Activated CD4-positive, CD25-positive, alpha-beta regulatory T cell (primary cell): ENCODE results near the gene KCNG2.

Source experiments
- DNase-seq, 4 experiments: peaks; one replicate each; lab custom pipeline; 2025; lab: John Stamatoyannopoulos, UW

Gene KCNG2

DNA sequence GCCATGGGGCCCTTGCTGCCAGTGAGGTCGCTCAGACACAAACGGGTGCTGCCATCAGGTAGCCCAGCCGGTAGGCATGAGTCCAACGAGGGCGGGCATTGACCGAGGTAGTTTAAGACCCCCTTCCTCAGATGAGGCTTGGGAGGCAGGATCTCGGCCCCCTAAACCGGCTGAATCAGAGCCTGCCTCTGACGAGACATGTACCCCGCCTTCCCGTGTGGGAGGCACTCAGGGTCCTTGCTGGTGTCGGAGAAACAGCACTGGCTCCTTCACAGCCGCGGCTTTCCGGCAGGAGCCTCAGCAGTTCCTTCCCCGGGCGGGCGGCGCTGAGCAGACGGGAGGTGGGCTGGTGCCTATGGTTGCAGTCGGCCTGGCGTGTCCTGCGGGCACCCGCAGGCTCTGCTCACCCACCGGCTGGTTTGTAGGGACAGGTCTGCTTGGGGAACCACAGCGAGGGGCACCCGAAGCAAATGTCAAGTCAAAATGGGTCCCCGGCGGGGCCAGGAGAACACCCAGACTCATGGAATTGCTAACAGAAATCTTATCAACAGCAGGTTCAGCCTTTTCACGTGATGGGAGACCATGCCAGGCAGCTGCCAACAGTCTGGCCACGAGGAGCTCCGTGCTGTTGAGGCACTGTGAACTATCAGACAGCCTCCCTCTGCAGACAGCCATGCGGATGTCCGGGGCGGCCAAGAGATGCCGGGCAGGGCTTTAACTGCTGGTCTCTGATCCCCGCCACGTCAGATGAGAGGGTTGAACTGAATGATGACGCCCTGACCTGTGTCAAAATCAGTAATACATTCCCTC, 2.8 kb downstream of the KCNG2 start:
- no peak for DNase-seq

DNA sequence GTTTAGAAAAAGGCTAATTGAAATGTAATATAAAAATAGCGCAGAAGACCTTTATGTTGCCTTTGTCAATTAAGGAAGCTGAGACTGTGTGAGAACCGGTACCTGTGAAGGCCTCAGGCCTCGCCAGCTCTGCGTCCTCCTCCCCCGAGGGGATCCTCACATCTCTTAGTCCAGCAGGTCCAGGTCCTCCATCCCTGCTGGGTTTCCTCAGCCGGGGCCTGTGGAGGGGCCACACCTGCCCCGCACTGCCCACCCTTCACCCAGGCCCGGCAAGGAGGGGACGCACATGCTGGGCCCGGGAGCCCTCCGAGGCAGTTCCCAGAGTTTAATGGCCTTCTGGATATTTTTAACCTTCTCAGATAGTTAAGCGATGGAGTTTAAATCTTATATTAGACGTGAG, 3.5 kb downstream of the KCNG2 start:
- no peak for DNase-seq

DNA sequence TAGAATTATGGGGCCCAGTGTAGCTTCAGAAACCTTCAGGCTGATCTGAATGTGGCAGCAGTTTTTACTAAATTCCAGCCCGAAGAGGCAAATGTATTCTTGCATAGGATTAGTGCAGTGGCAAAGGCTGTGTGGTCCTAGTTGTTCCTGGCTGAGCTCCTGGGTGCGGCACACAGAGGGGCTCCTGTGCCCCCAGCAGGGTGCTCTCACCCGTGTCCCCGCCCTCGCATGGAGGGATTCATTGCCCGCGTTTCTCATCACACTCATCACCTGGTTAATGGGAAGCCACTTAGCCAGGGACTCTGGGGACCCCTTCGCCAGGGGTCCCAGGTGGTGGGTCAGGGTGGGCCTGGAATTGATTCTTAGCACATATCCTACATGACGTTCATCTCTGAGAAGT, 3.9 kb downstream of the KCNG2 start:
- no peak for DNase-seq

DNA sequence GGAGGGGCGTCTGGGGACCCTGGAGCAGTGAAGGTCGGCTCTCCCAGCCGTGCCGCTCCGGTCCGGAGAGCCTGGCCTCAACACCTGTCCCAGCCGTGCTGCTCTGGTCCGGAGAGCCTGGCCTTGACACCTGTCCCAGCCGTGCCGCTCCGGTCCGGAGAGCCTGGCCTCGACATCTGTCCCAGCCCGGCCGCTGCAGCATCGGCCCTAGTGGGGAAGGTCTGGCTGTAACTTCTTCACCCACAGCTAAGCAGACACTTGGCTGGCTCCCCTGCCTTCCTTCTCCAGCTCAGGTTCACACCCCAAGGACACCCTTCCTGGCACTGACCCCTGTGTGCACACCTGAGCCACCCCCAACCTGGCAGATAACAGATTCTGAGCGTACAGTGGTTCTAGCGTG, 4.6 kb downstream of the KCNG2 start:
- DNase-seq: no peak

DNA sequence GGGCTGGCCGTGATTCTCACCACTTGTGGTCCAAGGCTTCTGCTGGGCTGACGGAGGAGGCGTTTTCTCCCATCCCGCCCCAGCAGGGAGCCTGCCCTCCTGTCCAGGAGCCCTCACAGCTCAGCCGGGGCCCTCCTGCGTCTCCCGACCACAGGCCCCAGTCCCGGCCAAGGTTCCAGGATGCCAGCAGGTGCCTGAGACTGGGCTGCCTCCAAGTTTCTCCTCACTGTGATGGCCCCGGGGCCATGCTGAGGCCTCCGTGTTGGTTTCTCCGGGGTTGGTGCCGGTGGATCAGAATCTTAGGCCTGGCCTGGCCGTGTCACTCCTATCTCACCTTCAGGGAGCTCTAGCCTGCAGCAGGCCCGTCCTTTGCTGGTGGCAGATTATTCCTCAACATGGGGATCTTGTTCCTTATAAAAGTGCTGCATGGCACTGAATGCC, 5.9 kb downstream of the KCNG2 start:
- no peak for DNase-seq

DNA sequence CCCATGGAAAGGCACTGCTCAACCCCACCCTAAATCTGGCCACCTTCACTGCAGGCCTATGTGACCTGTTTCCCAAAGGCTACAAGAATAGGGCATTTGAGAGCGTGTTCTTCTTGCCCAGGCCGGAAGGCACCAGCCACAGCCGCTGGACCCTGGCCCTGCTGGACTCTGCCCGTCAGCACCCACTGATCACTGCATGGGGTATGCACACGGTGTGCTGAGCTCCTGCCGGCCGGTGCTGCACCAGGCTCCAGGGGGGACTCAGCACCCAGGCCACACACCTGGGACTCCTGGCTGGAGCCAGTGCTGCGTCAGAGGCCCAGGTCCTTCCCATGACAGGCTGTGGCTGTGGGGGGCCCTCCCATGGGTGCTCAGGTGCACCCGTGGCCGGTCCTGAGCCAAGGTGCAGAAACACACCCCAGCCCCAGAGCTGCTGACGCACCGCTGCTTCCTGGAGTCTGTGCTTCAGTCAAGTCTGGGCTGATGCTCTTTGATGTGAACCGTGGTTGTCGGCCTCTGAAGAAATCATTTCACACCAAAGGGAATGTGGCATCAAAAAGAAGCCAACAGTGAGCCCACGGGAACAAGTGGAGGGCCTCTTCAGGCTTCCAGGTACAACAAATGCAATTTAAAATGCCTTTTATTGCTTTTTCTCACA, 6.5 kb downstream of the KCNG2 start:
- no peak for DNase-seq

DNA sequence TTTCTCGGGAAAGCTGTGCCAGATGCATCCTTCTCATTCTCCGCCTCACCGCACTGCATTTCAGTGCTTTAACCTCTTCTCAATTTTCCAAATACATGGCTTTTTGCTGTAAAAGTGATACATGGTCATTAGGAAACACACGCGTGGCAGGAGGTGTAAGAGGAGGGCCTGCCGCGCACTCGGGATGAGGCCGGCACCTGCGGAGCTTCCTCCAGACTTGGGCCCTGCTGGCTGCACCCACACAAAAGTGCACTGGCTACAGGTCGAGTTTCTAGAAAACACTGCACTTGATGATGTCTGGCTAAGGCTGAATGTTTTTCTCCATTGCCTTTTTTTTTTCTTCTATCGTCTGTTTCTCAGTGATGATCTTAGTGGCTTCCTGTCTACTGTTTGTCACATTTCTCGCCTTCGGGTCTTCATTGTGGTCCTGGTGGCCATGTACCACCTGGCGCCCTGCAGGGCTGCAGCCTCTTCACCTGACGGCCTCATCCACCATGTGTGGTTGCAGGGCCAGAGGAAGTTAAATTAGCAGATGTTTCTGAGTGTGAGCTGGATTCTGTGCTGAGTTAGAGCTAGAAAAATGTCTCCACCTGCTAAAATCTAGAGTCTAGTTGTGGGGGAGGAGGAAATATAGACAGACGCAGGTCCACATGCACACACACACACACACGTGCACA, 7.6 kb downstream of the KCNG2 start:
- DNase-seq: no peak

DNA sequence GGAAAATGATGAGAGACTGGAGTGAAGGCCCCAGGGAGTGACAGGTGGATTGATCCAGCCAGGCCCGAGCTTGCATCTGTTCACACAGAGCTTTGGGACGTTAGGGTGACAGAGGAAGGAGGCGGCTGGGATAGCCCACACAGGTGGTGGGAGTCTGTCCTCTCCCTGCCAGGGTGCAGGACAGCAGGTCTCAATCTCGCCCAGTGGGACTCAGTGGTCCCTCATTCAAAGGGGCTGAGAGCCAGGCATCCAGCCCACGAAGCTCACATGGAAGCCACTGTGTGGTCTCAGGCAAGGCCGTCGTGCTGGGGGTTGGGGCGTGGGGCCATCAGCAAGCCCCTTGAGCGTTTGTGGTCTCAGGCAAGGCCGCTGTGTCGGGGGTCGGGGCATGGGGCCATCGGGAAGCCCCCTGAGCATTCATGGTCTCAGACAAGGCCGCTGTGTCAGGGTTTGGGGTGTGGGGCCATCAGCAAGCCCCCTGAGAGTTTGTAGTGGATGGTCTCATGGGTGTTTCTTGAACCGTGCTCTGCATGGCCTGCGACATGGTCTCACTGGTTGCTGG, 8.3 kb downstream of the KCNG2 start:
- no peak for DNase-seq

DNA sequence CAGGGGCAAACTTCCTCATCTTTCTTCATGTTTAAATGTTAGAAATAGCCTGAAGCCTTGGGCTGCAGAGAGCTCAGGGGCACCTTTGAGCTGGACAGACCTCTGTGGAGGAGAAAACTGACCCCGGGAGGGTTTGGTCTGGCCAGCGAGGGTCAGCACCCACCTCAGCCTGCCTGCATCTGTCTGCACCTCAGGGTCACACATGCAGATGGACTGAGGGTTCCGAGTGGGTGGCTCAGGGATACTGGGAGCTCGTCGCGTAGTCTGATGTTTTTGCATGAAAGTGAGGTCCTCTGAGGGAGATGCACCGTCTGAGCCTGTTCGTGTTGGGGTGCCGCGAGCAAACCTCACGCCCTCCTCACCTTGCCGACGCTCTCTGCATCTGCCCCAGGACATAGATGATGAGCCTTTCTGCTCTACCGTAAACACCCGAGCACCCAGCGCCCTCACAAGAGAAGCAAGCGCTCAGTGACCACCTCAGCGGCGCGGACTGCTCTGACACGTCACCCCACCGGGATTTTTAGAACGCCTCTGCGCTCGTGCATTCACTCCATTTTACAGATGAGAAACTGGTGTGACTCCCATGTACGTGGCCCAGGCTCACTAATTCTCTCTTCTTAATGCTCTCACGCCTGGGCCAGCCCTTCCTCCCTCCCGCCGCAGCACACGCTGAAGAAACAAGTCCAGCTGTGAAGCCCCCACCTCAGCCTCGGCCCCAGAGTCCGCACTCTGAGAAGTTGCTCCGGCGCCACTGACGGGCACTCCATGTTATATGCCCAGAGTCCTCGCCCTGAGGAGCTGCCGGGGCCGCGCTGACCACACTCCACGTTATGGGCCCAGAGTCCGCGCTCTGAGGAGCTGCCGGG, 9.5 kb downstream of the KCNG2 start:
- no peak for DNase-seq

DNA sequence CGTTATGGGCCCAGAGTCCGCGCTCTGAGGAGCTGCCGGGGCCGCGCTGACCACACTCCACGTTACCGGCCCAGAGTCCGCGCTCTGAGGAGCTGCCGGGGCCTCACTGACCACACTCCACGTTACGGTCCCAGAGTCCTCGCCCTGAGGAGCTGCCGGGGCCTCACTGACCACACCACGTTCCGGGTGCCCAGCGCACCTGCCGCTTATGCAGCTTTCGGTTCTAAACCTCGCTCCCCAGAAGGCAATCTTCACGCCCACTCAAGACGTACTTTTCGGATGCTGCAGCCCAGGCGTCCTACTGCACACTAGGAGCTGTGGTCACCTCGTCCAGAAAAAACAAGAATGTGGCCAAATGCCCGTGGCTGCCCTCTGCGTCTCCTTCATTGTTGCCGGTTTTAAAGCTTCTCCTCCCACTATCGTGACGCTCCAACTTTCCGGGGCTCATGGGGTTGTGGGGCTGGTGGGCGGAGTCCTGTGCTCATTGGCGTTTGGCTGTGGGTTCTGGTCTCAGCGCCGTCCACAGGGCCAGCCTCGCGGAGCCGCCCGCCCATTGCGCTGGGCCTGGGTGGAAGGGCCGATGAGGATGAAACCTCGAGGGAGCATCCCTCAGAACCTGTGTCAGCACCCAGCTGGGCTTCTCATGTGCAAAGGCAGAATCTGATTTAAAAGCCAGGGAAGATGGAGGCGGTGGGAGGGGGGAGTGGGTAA, 11.9 kb downstream of the KCNG2 start:
- DNase-seq: no peak

DNA sequence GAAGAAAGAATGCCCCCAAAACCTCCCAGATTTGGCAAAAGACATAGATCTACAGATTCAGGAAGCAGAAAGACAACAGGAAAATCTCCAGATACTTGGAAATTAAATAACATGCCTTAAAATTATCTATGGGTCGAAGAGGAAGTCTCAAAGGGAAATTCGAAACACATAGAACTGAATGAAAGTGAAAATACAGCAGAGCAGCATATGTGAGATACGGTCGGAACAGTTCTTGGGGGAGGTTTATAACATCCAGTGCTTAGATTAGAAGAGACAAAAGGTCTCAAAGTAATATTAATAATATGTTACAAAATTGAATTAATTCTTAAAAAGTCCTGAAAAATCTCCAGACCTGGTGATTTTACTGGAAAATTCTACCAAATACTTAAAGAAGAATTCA, 14.3 kb downstream of the KCNG2 start:
- DNase-seq: no peak

DNA sequence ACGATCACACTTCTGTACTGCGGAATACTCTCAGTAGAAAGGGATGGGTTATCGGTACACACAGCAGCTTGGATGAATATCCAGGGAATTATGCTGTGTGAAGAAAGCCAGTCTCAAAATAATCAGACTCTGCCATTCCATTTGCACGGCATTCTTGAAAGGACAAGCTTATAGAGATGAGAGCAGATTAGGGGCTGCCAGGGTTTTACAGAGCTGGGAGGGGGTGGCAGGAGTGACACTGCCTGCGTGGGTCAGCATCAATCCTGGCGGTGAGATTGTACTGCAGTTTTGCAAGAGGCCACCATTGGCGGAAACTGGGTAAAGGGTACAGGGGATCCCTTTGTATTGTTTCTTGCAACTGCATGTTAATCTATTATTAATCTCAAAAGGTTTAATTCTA, 16.6 kb downstream of the KCNG2 start:
- DNase-seq: no peak

DNA sequence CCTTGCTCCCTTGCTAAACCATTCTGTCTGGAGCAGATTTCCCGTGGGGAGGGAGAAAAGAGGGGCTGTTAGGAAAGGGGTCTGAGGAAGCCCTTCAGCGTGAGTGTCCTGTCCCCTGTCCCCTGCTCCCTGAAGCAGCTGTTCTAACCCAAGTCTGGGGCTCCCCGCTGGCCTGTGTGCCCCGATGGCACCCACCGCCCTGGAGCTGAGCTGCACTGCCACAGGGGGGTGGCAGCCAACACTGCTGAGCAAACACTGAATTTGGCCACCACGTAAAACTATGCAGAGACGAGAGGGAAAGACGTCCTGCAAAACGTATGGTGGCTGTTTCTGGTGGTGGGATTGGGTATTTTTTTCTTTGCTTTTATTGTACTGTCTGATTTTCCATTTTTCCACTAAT, 17.9 kb downstream of the KCNG2 start:
- DNase-seq: no peak

DNA sequence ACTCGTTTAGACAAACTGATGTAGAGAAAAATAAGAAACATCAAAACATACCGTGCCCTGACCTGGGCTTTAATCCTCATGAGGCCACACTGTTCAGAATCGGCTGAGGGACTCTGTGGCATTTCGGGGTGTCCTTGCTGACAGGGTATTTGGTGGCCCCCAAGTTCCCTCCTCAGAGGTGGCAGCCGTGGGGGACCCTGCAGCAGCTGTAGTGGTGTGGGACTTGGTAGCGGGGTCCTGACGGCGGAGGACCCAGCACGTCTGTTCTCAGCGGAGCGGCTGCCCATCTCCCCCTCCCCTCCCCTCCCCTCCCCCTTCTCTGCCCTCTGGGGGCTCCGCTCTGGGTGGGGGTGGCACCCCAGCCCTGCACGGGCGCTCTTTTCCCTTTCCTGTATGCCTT, 18.4 kb downstream of the KCNG2 start:
- DNase-seq: no peak

DNA sequence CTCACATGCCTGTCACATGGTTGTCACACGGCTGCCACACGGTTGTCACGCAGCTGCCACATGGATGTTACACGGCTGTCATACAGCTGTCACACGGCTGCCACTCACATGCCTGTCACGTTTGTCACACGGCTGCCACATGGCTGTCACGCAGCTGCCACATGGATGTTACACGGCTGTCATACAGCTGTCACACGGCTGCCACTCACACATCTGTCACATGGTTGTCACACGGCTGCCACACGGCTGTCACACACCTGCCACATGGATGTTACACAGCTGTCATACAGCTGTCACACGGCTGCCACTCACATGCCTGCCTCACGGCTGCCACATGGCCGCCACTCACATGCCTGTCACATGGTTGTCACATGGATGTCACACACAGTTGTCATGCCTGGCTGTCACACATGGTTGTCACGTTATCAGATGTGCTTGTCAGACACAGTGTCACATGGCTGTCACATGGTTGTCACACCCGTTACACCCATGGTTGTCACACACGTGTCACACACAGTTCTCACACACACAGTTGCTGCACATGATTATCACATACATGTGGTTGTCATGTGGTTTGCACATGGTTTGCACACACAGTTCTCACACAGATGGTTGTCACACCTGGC, 19.4 kb downstream of the KCNG2 start:
- DNase-seq: no peak

DNA sequence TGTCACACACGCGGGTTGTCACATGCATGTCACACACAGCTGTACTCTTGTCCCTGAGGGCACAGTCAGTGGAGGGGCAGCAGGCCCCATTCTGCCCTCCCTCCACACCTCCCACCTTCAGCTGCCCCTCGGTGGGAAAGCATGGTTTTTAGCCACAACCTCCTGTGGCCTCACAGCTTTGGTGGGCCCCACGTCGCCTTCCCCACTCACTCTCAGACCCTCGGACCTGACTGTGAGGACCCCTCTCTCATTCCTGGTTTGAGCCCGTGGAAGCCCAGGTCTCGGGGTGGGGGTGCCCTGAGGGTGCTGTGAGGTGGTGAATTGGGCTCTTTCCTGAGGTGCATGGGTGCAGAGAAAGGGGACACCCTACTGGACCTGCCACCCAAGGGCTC, 19.9 kb downstream of the KCNG2 start:
- no peak for DNase-seq

DNA sequence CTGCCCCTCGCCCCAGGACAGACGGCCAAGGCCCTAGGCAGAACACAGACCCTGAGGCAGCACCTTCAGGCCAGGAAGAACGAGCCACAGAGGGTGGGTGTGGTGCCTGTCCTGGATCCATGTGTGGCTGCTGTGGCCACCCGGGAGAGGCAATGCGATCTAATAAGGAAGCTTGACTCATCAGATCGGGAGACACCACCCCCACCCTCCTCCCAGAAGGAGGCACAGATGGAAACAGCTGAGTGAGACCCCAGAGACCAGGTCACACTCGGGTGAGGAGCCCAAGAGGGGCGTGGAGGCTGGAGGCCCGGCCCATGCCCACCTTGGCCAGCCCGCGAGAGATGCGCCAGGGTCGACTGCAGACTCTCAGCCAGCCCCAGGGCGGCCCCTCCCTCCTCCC, 20.3 kb downstream of the KCNG2 start:
- no peak for DNase-seq

DNA sequence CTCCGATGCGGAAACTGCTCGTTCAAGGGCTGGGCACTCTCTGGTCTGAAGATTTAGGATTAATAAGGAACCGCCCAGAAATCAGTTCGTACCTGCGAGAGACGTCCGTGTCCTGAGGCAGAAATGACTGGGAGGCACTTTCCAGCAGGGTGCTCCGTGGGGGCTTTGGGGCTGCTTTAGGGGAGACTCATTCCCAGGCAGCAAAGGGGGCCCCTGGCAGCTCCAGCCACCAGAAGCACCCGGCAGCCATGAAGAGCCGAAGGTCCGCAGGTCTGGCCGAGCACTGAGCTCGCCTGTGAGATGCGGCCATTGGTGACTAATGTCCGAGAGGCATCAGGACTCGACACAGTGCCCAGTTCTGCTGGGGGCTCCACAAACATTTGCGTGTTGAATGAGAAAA, 20.9 kb downstream of the KCNG2 start:
- no peak for DNase-seq

DNA sequence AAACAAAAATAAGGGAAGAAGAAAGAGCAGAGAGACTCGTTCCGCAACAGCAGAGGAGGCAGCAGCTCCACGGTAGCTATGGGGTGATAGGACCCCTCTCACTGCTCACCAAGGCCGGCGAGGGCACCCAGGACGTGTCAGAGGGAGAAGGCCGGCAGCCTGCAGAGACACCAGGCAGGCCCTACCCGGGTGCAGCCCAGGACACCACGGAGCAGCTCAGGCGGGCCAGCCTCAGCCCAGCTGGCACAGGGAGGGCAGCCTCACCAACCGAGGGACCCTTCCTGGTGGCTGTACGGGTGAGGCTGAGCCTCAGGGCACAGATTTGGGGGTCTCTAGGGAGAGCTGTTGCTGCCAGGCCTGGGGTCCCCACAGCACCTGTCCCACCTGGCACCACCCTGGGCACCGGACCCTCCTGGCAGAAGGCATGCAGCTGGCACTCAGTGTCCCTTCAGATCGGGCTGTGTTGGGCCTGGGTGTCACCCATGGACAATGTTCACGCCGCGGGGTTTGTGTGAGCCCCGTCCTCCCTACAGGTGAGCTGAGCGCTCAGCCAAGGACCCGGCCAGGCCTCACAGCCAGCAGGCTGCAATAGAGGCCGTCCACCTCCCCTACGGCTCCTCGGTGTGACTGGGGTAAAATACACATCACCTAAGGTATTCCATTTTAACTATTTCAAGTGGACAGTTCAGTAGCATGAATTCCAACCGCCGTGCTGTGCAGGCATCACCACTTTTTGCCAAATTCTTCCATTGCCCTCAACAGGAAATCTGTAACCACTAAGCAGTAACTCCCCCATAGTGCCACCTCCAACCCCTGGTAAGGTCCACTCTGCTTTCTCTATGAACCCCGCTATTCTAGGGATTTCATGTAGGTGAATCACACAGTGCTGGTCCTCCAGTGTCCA, 21.6 kb downstream of the KCNG2 start:
- no peak for DNase-seq

DNA sequence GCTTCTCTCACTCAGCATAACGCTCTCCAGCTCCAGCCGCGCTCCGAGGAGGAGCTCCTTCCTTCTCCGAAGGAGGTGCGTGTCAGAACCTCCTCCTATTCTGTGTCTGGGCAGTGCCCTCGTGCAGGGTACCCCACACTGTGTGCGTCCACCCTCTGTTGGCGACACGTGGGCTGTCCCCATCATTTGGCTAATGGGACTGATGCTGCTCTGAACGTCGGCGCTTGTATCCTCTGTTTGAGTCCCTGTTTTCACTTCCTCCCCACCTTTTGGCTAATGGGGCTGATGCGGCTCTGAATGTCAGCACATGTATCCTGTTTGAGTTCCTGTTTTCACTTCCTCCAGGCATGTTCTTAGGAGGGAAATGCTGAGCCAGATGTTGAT, 22.2 kb downstream of the KCNG2 start:
- no peak for DNase-seq
